ENCODE results near the gene OVOL3.

DNA sequence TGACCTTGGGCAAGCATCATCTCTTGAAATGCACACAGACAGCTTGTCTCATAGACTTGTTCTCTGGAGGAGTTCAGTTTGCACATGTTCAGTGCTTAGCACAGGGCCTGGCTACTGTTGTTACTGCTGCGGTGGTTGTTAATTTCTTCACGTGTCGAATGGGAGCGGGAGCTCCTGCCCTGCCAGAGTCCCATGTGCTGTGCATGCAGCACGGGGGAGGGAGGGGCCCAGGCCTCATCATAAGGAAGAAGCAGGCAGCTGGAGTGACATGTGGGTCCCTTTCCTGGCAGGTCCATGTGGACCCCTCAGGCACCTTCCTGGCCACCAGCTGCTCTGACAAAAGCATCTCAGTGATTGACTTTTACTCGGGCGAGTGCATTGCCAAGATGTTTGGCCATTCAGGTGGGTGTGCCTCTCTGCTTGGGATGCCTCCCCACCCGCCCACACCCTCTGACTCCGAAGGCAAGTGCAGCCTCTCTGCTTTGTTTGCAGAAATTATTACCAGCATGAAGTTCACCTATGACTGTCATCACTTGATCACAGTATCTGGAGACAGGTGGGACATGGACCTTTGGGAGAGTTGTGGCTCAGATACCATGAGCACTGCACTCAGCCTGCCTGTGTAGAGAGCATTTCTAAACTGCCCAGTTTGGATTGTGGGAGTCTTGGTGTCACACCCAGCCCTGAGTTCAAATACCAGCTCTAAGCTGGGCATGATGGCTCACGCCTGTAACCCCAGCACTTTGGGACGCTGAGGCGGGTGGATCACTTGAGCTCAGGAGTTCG, 19.8 kb upstream of the OVOL3 start:
- no peak for TF ChIP-seq EZH2 (IDR thresholded peaks at IDR 0.05; ENCODE audit: insufficient read depth, poor library complexity, severe bottlenecking)
- no peak for TF ChIP-seq EZH2phosphoT487 (IDR thresholded peaks at IDR 0.05; ENCODE audit: insufficient read depth, low read depth)
